ENCODE results near the gene SCP2. TPM values are rescaled to one million over a fixed set of nuclear protein-coding genes. Genes with fewer than 3 reads are reported as not detected.

Gene SCP2
- total RNA-seq, 2 experiments from 2014 or later = 63.9 to 75.5 TPM

DNA sequence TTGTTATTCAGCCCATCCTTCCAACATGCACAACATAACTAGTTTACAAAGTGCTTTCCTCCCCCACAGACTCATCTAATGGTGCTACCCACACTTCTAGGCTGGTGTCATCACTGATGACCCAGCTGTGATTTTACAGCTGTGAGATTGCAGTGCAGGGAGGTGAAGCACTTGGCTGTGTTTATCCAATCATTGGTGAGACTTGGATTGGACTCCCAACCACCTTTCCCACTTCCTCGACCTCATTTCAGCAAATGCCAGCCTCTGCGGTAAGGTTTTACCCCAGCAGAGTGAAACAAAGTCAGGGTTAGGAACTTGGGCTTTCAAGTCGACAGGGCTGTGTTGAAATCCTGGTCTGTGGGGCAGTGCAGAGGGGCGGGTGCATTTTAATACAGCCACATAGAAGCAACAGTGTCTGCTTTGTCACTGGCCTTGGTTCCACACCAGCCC is 27.6 kb upstream of the SCP2 start:
- ChIA-PET CTCF (ENCODE audit: unreplicated experiment) (no interaction called here), POLR2A (no interaction called here)
- Histone ChIP-seq H2AFZ (ENCODE audit: low read length) (no peak overlapping the region), H3K79me2 (ENCODE audit: insufficient read depth, low read depth, low read length) (no peaks in the 10 kb centered on the region), H3K4me1 (ENCODE audit: insufficient read depth, low read length, poor library complexity, severe bottlenecking) (peaks cover 5% of the 10 kb centered on the region), H3K27ac (ENCODE audit: low read depth, low read length, poor library complexity, severe bottlenecking) (no peak overlapping the region), H3K9me2 (ENCODE audit: insufficient read depth, low read length) (no peaks in the 10 kb centered on the region), H3K36me3 (ENCODE audit: insufficient read depth, low read length) (no peaks in the 10 kb centered on the region), H3K4me3 (ENCODE audit: low read depth, low read length, poor library complexity, severe bottlenecking) (no peak overlapping the region), H4K20me1 (ENCODE audit: insufficient read depth, low read length) (no peaks in the 10 kb centered on the region), H3K9me3 (ENCODE audit: low read length) (no peaks in the 10 kb centered on the region), H3K4me2 (ENCODE audit: low read length) (no peak overlapping the region)
- DNase-seq (ENCODE audit: low spot score) = no peak
- intact Hi-C loops (cut with micrococcal nuclease; ENCODE audit: unreplicated experiment) = no loop called here
- no TSS peak for BruUV-seq (replicated peaks)
- TF ChIP-seq EZH2phosphoT487 (IDR thresholded peaks at IDR 0.05; ENCODE audit: borderline replicate concordance, low read depth, low read length) = no peak
- TF ChIP-seq, protein P1, sequence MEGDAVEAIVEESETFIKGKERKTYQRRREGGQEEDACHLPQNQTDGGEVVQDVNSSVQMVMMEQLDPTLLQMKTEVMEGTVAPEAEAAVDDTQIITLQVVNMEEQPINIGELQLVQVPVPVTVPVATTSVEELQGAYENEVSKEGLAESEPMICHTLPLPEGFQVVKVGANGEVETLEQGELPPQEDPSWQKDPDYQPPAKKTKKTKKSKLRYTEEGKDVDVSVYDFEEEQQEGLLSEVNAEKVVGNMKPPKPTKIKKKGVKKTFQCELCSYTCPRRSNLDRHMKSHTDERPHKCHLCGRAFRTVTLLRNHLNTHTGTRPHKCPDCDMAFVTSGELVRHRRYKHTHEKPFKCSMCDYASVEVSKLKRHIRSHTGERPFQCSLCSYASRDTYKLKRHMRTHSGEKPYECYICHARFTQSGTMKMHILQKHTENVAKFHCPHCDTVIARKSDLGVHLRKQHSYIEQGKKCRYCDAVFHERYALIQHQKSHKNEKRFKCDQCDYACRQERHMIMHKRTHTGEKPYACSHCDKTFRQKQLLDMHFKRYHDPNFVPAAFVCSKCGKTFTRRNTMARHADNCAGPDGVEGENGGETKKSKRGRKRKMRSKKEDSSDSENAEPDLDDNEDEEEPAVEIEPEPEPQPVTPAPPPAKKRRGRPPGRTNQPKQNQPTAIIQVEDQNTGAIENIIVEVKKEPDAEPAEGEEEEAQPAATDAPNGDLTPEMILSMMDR (conservative IDR thresholded peaks at IDR 0.05; ENCODE audit: low read length) = no peak

DNA sequence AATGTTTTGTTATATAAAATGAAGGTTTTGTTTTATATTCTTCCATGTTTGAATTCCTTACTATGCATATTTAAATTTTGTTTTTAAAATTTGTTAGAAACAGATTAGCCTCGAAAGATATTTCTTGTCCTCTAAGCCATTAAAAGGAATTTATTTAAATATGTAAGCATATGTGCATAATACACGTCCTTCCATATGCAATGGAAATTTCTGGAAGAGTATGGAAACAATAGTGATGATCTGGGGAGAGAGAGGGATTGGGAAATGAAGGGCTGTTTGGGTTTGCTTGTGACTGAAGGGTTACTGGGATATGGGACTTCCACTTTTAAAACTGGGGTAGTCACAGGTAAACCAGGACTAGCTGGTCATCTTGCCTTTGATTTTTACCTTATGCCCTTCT is 26.7 kb upstream of the SCP2 start:
- H3K36me3 ChIP-seq (ENCODE audit: insufficient read depth, low read length) = no peaks in the 10 kb centered on the region
- POLR2A ChIA-PET = no interaction called here
- H2AFZ ChIP-seq (ENCODE audit: low read length) = no peak overlapping the region
- H3K4me1 ChIP-seq (ENCODE audit: insufficient read depth, low read length, poor library complexity, severe bottlenecking) = peaks cover 3% of the 10 kb centered on the region
- H3K4me3 ChIP-seq (ENCODE audit: low read depth, low read length, poor library complexity, severe bottlenecking) = no peak overlapping the region
- no peaks in the 10 kb centered on the region for H4K20me1 ChIP-seq (ENCODE audit: insufficient read depth, low read length)
- no peak for DNase-seq (ENCODE audit: low spot score)
- H3K9me3 ChIP-seq (ENCODE audit: low read length) = no peaks in the 10 kb centered on the region
- intact Hi-C loops (cut with micrococcal nuclease; ENCODE audit: unreplicated experiment) = loop anchor here (10.0 kb wide), 1 partner anchor 154 kb away; no protein-coding TSS in a partner anchor
- H3K9me2 ChIP-seq (ENCODE audit: insufficient read depth, low read length) = no peaks in the 10 kb centered on the region
- CTCF ChIA-PET (ENCODE audit: unreplicated experiment) = interaction anchor here (0.6 kb wide), 1 partner anchor 17 kb away, joined by 3 read pairs; no protein-coding TSS in a partner anchor
- no peak for TF ChIP-seq EZH2phosphoT487 (IDR thresholded peaks at IDR 0.05; ENCODE audit: borderline replicate concordance, low read depth, low read length)
- TF ChIP-seq, protein P1 (conservative IDR thresholded peaks at IDR 0.05; ENCODE audit: low read length) = no peak
- no peak overlapping the region for H3K27ac ChIP-seq (ENCODE audit: low read depth, low read length, poor library complexity, severe bottlenecking)
- no TSS peak for BruUV-seq (replicated peaks)
- no peak overlapping the region for H3K4me2 ChIP-seq (ENCODE audit: low read length)
- H3K79me2 ChIP-seq (ENCODE audit: insufficient read depth, low read depth, low read length) = no peaks in the 10 kb centered on the region

DNA sequence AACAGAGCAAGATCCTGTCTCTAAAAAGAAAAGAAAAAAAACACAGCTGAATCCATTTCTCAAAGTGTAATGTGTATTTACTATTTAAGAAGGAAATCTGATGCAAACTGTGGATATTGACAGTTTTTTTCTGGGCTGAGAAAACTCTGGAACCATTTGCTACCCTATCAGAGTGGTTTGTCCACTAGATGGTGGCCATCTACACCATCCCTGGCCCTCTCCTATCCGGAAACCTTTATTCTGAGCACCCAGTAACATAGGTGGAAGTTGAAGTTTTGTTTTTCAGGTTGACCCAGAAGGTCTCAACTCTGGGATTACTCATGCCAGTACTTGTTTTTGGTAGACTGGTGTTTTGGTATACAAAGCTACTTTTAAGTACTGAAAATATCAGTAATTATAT is 25.7 kb upstream of the SCP2 start:
- CTCF ChIA-PET (ENCODE audit: unreplicated experiment) = interaction anchor here (0.6 kb wide), 1 partner anchor 18 kb away, joined by 3 read pairs; no protein-coding TSS in a partner anchor
- Histone ChIP-seq H3K4me3 (ENCODE audit: low read depth, low read length, poor library complexity, severe bottlenecking) (no peak overlapping the region), H3K9me3 (ENCODE audit: low read length) (no peaks in the 10 kb centered on the region), H3K27ac (ENCODE audit: low read depth, low read length, poor library complexity, severe bottlenecking) (no peak overlapping the region), H3K4me2 (ENCODE audit: low read length) (no peak overlapping the region), H3K36me3 (ENCODE audit: insufficient read depth, low read length) (no peaks in the 10 kb centered on the region), H3K9me2 (ENCODE audit: insufficient read depth, low read length) (no peaks in the 10 kb centered on the region), H4K20me1 (ENCODE audit: insufficient read depth, low read length) (no peaks in the 10 kb centered on the region), H3K4me1 (ENCODE audit: insufficient read depth, low read length, poor library complexity, severe bottlenecking) (peaks cover 3% of the 10 kb centered on the region), H3K79me2 (ENCODE audit: insufficient read depth, low read depth, low read length) (no peaks in the 10 kb centered on the region), H2AFZ (ENCODE audit: low read length) (no peak overlapping the region)
- POLR2A ChIA-PET = interaction anchor here (0.9 kb wide), 2 partner anchors 9 to 14 kb away, joined by 3 read pairs; no protein-coding TSS in a partner anchor
- no TSS peak for BruUV-seq (replicated peaks)
- intact Hi-C loops (cut with micrococcal nuclease; ENCODE audit: unreplicated experiment) = loop anchor here (10.0 kb wide), 1 partner anchor 153 kb away; no protein-coding TSS in a partner anchor
- TF ChIP-seq EZH2phosphoT487 (IDR thresholded peaks at IDR 0.05; ENCODE audit: borderline replicate concordance, low read depth, low read length) = no peak
- TF ChIP-seq, protein P1 (conservative IDR thresholded peaks at IDR 0.05; ENCODE audit: low read length) = no peak
- no peak for DNase-seq (ENCODE audit: low spot score)

Measured in OCI-LY7 (cell line).